Epithelial cell of proximal tubule (primary cell): Measurements from ENCODE around the gene NEK9. TPM values are rescaled to one million over a fixed set of nuclear protein-coding genes. Genes with fewer than 3 reads are reported as not detected.
A peak's percentile ranks its signal among the peaks of the same experiment; 100 is the strongest.

Source experiments
- DNase-seq: peaks from one replicate; pipeline ENCODE4 v3.0.0-alpha.2; 2011; ENCODE audit warnings: low read depth
- H3K4me3 ChIP-seq: 2 replicates; pipeline ENCODE4 v1.5.1; 2011; ENCODE audit warnings: low read depth, mild to moderate bottlenecking, low read length
- total RNA-seq: library from RNA; depleted of rRNA; stranded (reverse); fragments of >200 nt; gene quantifications from 2 replicates; pipeline ENCODE4 v1.2.3, GENCODE V29; 2015
- TF ChIP-seq, protein P1 (sequence below): conservative IDR thresholded peaks from 2 replicates; pipeline ENCODE4 v1.5.1; 2012; ENCODE audit warnings: low read depth, mild to moderate bottlenecking, low read length

The NEK9 gene
- total RNA-seq, 1 donor from 2014 or later, result 10.9 TPM

DNA sequence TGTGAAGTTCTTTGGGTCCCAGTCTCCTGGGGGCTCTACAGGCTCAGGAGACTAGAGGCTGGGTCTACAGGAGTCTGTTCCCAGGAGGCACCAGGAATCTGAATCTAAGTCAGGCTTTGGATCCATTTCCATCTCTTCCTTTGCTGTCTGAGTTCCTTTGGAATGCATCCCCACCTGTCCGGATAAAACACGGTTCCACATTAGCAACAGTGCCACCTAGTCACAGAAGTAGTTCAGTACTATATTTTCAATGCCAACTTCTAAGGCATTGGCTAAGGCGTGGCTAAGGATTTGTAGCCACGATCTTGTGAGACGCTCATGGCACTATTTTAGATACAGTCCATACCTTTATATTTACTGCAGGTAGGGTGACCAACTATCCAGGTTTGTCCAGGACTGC is 42.3 kb downstream of the NEK9 start:
- no peak overlapping the region for H3K4me3 ChIP-seq
- TF ChIP-seq, protein P1, sequence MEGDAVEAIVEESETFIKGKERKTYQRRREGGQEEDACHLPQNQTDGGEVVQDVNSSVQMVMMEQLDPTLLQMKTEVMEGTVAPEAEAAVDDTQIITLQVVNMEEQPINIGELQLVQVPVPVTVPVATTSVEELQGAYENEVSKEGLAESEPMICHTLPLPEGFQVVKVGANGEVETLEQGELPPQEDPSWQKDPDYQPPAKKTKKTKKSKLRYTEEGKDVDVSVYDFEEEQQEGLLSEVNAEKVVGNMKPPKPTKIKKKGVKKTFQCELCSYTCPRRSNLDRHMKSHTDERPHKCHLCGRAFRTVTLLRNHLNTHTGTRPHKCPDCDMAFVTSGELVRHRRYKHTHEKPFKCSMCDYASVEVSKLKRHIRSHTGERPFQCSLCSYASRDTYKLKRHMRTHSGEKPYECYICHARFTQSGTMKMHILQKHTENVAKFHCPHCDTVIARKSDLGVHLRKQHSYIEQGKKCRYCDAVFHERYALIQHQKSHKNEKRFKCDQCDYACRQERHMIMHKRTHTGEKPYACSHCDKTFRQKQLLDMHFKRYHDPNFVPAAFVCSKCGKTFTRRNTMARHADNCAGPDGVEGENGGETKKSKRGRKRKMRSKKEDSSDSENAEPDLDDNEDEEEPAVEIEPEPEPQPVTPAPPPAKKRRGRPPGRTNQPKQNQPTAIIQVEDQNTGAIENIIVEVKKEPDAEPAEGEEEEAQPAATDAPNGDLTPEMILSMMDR, result peak; percentile 49
- no peak for DNase-seq

DNA sequence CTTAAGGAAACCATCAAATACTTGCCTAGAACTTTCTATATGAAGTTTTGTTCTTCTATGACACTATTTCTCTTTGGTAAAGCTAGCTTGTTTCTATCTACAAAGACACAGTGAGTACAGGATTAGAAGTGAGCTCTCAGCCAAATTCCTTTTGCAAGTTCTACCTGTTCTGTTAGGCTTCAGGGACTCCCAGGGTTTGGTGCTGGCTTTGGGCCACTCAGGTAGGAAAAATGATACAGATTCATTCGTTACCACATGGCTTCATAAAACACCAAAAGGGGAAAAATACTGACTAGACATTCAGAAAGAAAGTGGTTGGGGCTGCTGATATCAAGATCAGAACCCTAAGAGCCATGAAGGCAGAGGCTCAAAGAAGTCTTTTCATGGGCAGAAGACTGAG is 43.6 kb downstream of the NEK9 start:
- no peak overlapping the region for H3K4me3 ChIP-seq
- TF ChIP-seq, protein P1, result no peak
- DNase-seq, result no peak

DNA sequence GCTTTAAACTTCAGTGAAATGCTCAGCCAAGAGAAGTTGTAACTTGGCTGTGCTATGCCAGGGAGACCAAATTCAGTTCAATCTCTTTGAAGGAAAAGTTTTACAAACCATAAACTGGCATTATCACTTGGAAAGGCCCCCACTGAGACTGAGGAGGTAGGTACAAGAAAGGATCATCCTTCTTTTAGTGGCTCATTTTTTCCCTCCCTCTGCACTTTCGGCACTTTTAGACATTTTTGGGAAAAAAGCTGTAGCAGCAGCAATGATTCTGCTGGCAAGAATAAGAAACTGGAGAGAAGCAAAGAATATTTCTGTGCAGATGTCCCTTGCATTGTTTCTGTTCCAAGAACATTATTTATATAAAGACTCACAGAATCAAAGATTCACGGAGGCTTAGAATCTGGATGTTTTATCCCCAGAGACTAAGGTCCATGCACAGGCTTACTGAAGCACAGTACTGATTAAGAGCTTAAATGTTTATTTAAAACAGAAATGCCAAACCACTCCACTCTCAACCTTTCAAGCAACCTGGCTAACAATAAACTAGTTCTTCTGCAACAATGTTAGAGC is 45.1 kb downstream of the NEK9 start:
- no peak for DNase-seq
- no peak overlapping the region for H3K4me3 ChIP-seq
- TF ChIP-seq, protein P1, result no peak

DNA sequence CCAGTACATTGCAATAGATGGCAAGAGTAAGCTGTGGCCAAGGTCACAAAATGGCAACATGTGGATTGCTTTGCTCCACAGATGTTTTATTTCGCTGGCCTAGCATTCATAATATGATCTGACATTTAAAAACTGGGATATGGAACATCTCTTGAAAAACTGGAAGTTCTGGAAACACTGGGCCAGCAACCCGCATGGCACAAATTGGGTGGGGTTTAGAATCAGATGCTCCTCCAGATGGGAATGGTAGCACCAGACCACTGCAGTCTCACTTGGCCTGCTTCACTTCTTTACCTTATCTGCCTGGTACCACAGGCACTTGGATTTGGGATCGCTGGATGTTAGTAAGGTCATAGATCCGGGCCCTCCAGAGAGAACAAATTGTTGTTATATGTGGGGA is 47.3 kb downstream of the NEK9 start:
- no peak for DNase-seq
- no peak overlapping the region for H3K4me3 ChIP-seq
- TF ChIP-seq, protein P1, result no peak

DNA sequence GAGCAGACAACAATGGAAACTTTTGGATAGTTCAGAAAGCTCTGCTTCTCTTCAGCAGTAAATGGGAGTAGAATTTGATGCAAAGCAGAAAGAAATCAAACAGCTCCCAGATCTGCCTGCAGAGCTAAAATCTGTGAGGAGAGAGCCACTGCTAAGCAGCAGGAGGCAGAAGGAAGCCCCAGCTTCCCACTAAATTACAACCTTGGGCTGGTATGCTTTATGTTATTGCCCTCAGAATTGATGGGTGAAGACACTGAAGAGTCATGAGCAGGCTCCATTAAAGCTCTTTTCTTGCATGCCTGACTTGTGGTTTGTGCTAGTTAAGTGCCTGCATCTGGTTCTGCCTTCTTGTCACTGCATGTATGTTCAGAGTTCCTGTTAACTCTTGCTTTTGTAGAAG is 49.1 kb downstream of the NEK9 start:
- DNase-seq, result no peak

DNA sequence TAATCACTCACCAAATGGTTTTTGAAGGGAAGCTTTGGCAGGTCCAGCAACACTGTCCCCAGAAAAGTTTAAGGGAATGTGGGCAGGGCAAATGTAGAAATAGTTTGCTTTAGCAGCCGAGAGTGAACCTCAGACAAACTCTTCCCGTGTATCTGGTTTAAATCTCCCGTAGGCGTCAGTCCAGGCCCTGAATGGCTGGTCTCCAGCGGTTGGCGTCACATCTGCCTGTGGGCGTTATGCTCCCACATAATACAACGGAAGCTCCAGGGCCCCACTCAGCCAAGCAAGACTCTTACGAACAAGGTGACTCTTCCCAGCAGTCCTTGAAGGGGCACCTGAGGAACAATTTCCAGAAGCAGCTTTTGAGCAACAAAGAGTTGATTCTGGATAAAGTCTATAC is 56.5 kb downstream of the NEK9 start:
- DNase-seq, result no peak
- TF ChIP-seq, protein P1, result no peak

More for the DNA sequence above, 49.1 kb downstream of the NEK9 start:
- no peak overlapping the region for H3K4me3 ChIP-seq
- TF ChIP-seq, protein P1, result no peak

DNA sequence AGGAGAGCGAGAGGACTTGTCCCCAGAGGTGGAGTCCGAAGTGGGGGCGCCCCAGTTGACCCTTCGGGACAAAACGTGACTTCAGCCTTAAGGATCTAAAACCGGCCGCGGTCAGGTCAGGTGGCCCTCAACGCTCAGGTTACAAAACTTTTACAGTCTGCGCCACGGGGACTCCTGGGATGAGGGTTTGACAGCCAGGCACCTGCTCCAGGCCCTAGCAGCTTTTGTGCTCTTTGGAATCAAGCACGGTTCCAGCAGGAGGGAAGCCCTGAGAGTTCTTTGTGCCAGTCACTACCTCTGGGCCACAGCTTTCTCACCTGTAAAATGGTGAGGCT is 57.1 kb downstream of the NEK9 start:
- no peak for DNase-seq
- TF ChIP-seq, protein P1, result no peak

More for the DNA sequence above, 56.5 kb downstream of the NEK9 start:
- peak overlapping the region; percentile 64 for H3K4me3 ChIP-seq

More for the DNA sequence above, 57.1 kb downstream of the NEK9 start:
- peak overlapping the region; percentile 64 for H3K4me3 ChIP-seq
